Astrocyte (in vitro differentiated cells and primary cell): ENCODE measurements around the gene PEPD. TPM values are rescaled to one million over a fixed set of nuclear protein-coding genes. Genes with fewer than 3 reads are reported as not detected.

ENCODE experiments used
- DNase-seq: peaks from one replicate; pipeline ENCODE4 v3.0.0-alpha.2; 2010; ENCODE audit warnings: low read depth
- FAIRE-seq: peaks from 2 replicates; lab custom pipeline; 2011; peaks lifted over from hg19 to GRCh38; lab: Jason Lieb, UNC
- H2AFZ ChIP-seq: 2 replicates; pipeline ENCODE4 v1.6.0; 2012; ENCODE audit warnings: low read depth, low read length, inconsistent platforms
- H3K27ac ChIP-seq: 2 replicates; pipeline ENCODE4 v1.5.1; 2011; ENCODE audit warnings: low read depth, low read length, inconsistent platforms
- H3K27me3 ChIP-seq: 2 replicates; pipeline ENCODE4 v1.6.0; 2011; ENCODE audit warnings: low read length, inconsistent platforms; ENCODE audit not compliant: insufficient read depth
- H3K36me3 ChIP-seq: 2 replicates; pipeline ENCODE4 v1.5.1; 2011; ENCODE audit warnings: low read length, inconsistent platforms; ENCODE audit not compliant: insufficient read depth
- H3K4me1 ChIP-seq: 2 replicates; pipeline ENCODE4 v1.5.1; 2011; ENCODE audit warnings: low read length, inconsistent platforms; ENCODE audit not compliant: insufficient read depth
- H3K4me2 ChIP-seq: 2 replicates; pipeline ENCODE4 v1.6.0; 2012; ENCODE audit warnings: low read length, inconsistent platforms
- H3K4me3 ChIP-seq: 2 replicates; pipeline ENCODE4 v1.5.1; 2011; ENCODE audit warnings: low read depth, mild to moderate bottlenecking, low read length, inconsistent platforms; ENCODE audit not compliant: insufficient read depth
- H3K79me2 ChIP-seq: 2 replicates; pipeline ENCODE4 v1.6.0; 2012; ENCODE audit warnings: mild to moderate bottlenecking, low read length, inconsistent platforms; ENCODE audit not compliant: insufficient read depth
- H3K9ac ChIP-seq: 2 replicates; pipeline ENCODE4 v1.6.0; 2012; ENCODE audit warnings: mild to moderate bottlenecking, low read length, inconsistent platforms
- H3K9me3 ChIP-seq: 2 replicates; pipeline ENCODE4 v1.5.1; 2012; ENCODE audit warnings: low read depth, mild to moderate bottlenecking, low read length, inconsistent platforms; ENCODE audit not compliant: insufficient read depth
- H4K20me1 ChIP-seq: 2 replicates; pipeline ENCODE4 v1.6.0; 2012; ENCODE audit warnings: low read length, inconsistent platforms; ENCODE audit not compliant: insufficient read depth
- H3K27ac Mint-ChIP-seq: one replicate; pipeline ENCODE4 v1.8.0; 2021; ENCODE audit warnings: mild to moderate bottlenecking, mixed read lengths; ENCODE audit not compliant: unreplicated experiment
- H3K27me3 Mint-ChIP-seq: one replicate; pipeline ENCODE4 v1.8.0; 2021; ENCODE audit warnings: low read depth, mixed read lengths; ENCODE audit not compliant: unreplicated experiment
- H3K36me3 Mint-ChIP-seq: one replicate; pipeline ENCODE4 v1.8.0; 2021; ENCODE audit warnings: low read depth, mixed read lengths; ENCODE audit not compliant: unreplicated experiment
- H3K4me1 Mint-ChIP-seq: one replicate; pipeline ENCODE4 v1.8.0; 2021; ENCODE audit warnings: low read depth, mixed read lengths; ENCODE audit not compliant: unreplicated experiment
- H3K4me3 Mint-ChIP-seq: one replicate; pipeline ENCODE4 v1.8.0; 2021; ENCODE audit warnings: mild to moderate bottlenecking, moderate library complexity, mixed read lengths; ENCODE audit not compliant: unreplicated experiment
- H3K9me3 Mint-ChIP-seq: one replicate; pipeline ENCODE4 v1.8.0; 2021; ENCODE audit warnings: mild to moderate bottlenecking, mixed read lengths; ENCODE audit not compliant: unreplicated experiment
- EZH2 ChIP-seq: IDR thresholded peaks from 2 replicates; pipeline ENCODE4 v1.6.1; 2012; ENCODE audit warnings: mild to moderate bottlenecking, low read length, inconsistent platforms; ENCODE audit not compliant: insufficient read depth
- total RNA-seq: library from RNA; stranded (reverse); gene quantifications from 2 replicates; pipeline ENCODE4 v1.2.1, GENCODE V29; 2021
- TF ChIP-seq, protein P1 (sequence below): IDR thresholded peaks from 2 replicates; pipeline ENCODE4 v1.5.1; 2011; ENCODE audit warnings: low read depth, mild to moderate bottlenecking, inconsistent platforms, low read length, moderate library complexity; ENCODE audit not compliant: insufficient read depth

The PEPD gene
- total RNA-seq, 1 donor from 2014 or later: 37.9 TPM

DNA sequence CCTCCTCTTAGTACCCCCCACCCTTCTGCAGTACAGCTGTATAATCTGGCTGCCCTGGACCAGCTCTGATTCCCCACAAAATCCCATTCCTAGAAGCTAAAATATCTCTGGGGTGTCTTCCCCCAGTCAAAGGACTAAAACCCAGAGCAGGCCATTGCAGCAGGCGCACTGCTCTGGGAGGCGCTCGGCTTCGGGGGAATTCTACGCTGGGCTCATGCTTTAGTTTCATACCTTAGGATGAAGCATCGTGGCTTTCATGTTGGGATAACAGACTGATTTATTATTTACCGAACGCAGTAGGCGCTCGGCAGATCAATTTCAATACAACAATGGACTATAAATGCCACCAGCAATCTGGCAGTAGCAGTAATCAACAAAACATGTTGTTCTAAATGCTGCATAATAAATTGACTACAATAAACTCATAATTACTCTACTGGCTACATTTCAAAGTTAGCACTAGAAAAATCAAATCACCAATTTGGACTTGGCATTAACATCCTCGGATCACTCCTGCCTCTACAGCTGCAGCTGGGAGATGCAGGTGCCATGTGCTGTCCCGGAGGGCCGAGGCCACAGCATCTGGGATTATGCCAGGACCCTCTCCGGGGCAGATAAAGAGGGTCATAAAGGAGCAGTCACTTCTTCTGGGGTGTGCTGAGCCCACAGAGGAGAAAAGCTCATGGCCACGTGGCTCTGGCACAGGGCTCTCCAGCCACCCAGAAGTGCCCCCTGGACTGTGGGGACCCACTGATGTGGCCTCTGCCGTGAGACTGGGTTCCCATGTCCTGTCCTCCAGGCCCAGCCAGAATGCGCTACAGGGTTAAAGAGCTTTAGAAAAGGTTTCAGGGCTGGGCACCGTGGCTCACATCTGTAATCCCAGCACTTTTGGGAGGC, 112.8 kb downstream of the PEPD start:
- no peaks in the 10 kb centered on the region for H3K36me3 Mint-ChIP-seq
- H4K20me1 ChIP-seq: peaks cover 9% of the 10 kb centered on the region
- H3K27ac ChIP-seq: no peak overlapping the region
- no peak overlapping the region for H2AFZ ChIP-seq
- no peak overlapping the region for H3K4me2 ChIP-seq
- H3K4me1 ChIP-seq: no peaks in the 10 kb centered on the region
- no peaks in the 10 kb centered on the region for H3K27me3 ChIP-seq
- H3K4me1 Mint-ChIP-seq: peaks cover 3% of the 10 kb centered on the region
- H3K79me2 ChIP-seq: no peaks in the 10 kb centered on the region
- H3K9me3 ChIP-seq: no peaks in the 10 kb centered on the region
- FAIRE-seq: no peak
- H3K36me3 ChIP-seq: no peaks in the 10 kb centered on the region
- peaks cover 13% of the 10 kb centered on the region for H3K27me3 Mint-ChIP-seq
- H3K4me3 Mint-ChIP-seq: no peak overlapping the region
- TF ChIP-seq, protein P1, sequence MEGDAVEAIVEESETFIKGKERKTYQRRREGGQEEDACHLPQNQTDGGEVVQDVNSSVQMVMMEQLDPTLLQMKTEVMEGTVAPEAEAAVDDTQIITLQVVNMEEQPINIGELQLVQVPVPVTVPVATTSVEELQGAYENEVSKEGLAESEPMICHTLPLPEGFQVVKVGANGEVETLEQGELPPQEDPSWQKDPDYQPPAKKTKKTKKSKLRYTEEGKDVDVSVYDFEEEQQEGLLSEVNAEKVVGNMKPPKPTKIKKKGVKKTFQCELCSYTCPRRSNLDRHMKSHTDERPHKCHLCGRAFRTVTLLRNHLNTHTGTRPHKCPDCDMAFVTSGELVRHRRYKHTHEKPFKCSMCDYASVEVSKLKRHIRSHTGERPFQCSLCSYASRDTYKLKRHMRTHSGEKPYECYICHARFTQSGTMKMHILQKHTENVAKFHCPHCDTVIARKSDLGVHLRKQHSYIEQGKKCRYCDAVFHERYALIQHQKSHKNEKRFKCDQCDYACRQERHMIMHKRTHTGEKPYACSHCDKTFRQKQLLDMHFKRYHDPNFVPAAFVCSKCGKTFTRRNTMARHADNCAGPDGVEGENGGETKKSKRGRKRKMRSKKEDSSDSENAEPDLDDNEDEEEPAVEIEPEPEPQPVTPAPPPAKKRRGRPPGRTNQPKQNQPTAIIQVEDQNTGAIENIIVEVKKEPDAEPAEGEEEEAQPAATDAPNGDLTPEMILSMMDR: no peak
- no peak for DNase-seq
- no peaks in the 10 kb centered on the region for H3K9me3 Mint-ChIP-seq
- H3K4me3 ChIP-seq: no peak overlapping the region
- no peak overlapping the region for H3K27ac Mint-ChIP-seq
- no peak overlapping the region for H3K9ac ChIP-seq

- no peak overlapping the region for H3K4me3 ChIP-seq
- H3K79me2 ChIP-seq: no peaks in the 10 kb centered on the region
- Mint-ChIP-seq H3K4me1 (peaks cover 3% of the 10 kb centered on the region), H3K9me3 (no peaks in the 10 kb centered on the region), H3K27me3 (peaks cover 13% of the 10 kb centered on the region), H3K36me3 (no peaks in the 10 kb centered on the region), H3K4me3 (no peak overlapping the region), H3K27ac (no peak overlapping the region)
- no peaks in the 10 kb centered on the region for H3K9me3 ChIP-seq
- H3K36me3 ChIP-seq: no peaks in the 10 kb centered on the region
- no peaks in the 10 kb centered on the region for H3K4me1 ChIP-seq
- TF ChIP-seq, protein P1: no peak
- TF ChIP-seq EZH2: no peak
- H3K27ac ChIP-seq: no peak overlapping the region
- no peaks in the 10 kb centered on the region for H3K27me3 ChIP-seq
- no peak overlapping the region for H3K9ac ChIP-seq
- no peak overlapping the region for H2AFZ ChIP-seq
- DNase-seq (no peak), FAIRE-seq (no peak)
- H4K20me1 ChIP-seq: peaks cover 9% of the 10 kb centered on the region
- H3K4me2 ChIP-seq: no peak overlapping the region
These were observed 113.5 kb downstream of the PEPD start for GRCh38 chr19:33408116-33408515.

DNA sequence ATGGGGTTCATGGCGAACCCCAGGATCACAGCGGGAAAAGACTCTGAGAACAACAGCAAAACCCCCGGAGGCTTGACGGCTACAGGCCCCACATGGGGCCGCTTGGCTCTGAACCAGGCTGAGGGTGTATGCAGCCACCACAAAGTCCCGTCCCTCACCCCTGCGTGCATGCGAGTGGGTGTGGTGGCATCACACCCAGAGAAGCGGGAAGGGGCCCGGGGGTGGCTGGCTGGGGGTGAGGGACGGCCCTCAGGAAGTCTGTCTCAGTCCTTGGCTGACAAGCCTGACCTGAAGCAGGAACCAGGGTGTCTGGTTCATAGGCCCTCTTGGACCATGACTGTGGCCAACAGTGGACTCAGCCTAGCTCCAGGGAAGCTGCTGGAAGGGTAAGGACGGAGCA, 113.9 kb downstream of the PEPD start:
- no peak for FAIRE-seq
- no peak overlapping the region for H3K27ac ChIP-seq
- no peak overlapping the region for H3K4me3 Mint-ChIP-seq
- no peaks in the 10 kb centered on the region for H3K9me3 Mint-ChIP-seq
- H3K9ac ChIP-seq: no peak overlapping the region
- DNase-seq: no peak
- H2AFZ ChIP-seq: no peak overlapping the region
- peaks cover 3% of the 10 kb centered on the region for H3K4me1 Mint-ChIP-seq
- no peaks in the 10 kb centered on the region for H3K36me3 Mint-ChIP-seq
- no peaks in the 10 kb centered on the region for H3K9me3 ChIP-seq
- peaks cover 13% of the 10 kb centered on the region for H3K27me3 Mint-ChIP-seq
- H3K4me2 ChIP-seq: no peak overlapping the region
- no peaks in the 10 kb centered on the region for H3K27me3 ChIP-seq
- peaks cover 9% of the 10 kb centered on the region for H4K20me1 ChIP-seq
- H3K4me1 ChIP-seq: no peaks in the 10 kb centered on the region
- H3K27ac Mint-ChIP-seq: no peak overlapping the region
- H3K36me3 ChIP-seq: no peaks in the 10 kb centered on the region
- no peak for TF ChIP-seq EZH2
- TF ChIP-seq, protein P1: no peak
- H3K4me3 ChIP-seq: no peak overlapping the region
- H3K79me2 ChIP-seq: no peaks in the 10 kb centered on the region
